Neural cell (in vitro differentiated cells): Measurements from ENCODE around the gene TUBB2A. TPM values are rescaled to one million over a fixed set of nuclear protein-coding genes. Genes with fewer than 3 reads are reported as not detected.

Experiments
- H2AFZ ChIP-seq: fragments of 200-600, 300-800 bp; sonication (generic), shearing (Covaris generic); 2 replicates; pipeline ENCODE4 v1.6.0; 2014; ENCODE audit warnings: low read depth, mild to moderate bottlenecking, antibody characterized with exemption, low read length, moderate library complexity
- H3F3A ChIP-seq: fragments of 200-600 bp; shearing (Covaris generic); 2 replicates; pipeline ENCODE4 v1.6.1; 2016; ENCODE audit warnings: mild to moderate bottlenecking, moderate library complexity, mixed read lengths, antibody characterized with exemption, low read length; ENCODE audit not compliant: insufficient read depth, poor library complexity, severe bottlenecking
- H3K27ac ChIP-seq: fragments of 200-600, 300-800 bp; sonication (generic), shearing (Covaris generic); 2 replicates; pipeline ENCODE4 v1.5.1; 2014; ENCODE audit warnings: mild to moderate bottlenecking, low read length, moderate library complexity
- H3K27me3 ChIP-seq: fragments of 300-800, 200-600 bp; sonication (generic), shearing (Covaris generic); 2 replicates; pipeline ENCODE4 v1.6.0; 2014; ENCODE audit warnings: mild to moderate bottlenecking, low read depth, low read length, moderate library complexity; ENCODE audit not compliant: insufficient read depth
- H3K36me3 ChIP-seq: fragments of 300-800, 200-600 bp; sonication (generic), shearing (Covaris generic); 2 replicates; pipeline ENCODE4 v1.5.1; 2014; ENCODE audit warnings: mild to moderate bottlenecking, antibody characterized with exemption, low read length, moderate library complexity; ENCODE audit not compliant: insufficient read depth
- H3K4me2 ChIP-seq: fragments of 300-800, 200-600 bp; sonication (generic), shearing (Covaris generic); 2 replicates; pipeline ENCODE4 v1.6.0; 2014; ENCODE audit warnings: mild to moderate bottlenecking, low read length
- H3K4me3 ChIP-seq: fragments of 300-800, 200-600 bp; sonication (generic), shearing (Covaris generic); 2 replicates; pipeline ENCODE4 v1.5.1; 2014; ENCODE audit warnings: mild to moderate bottlenecking, low read length, moderate library complexity
- H3K79me2 ChIP-seq: fragments of 200-600 bp; shearing (Covaris generic); replicated peaks from 2 replicates; pipeline ENCODE4 v1.6.0; 2014; ENCODE audit warnings: mild to moderate bottlenecking, low read length, moderate library complexity; ENCODE audit not compliant: insufficient read depth
- H3K9ac ChIP-seq: fragments of 300-800, 200-600 bp; sonication (generic), shearing (Covaris generic); 2 replicates; pipeline ENCODE4 v1.6.1; 2016; ENCODE audit warnings: mild to moderate bottlenecking, low read length, mixed read lengths
- H3K9me2 ChIP-seq: fragments of 200-600 bp; shearing (Covaris generic); 2 replicates; pipeline ENCODE4 v1.6.1; 2016; ENCODE audit warnings: mild to moderate bottlenecking, low read length, mixed read lengths; ENCODE audit not compliant: insufficient read depth
- H3K9me3 ChIP-seq: fragments of 200-600, 300-800 bp; sonication (generic), shearing (Covaris generic); 2 replicates; pipeline ENCODE4 v1.6.1; 2016; ENCODE audit warnings: mild to moderate bottlenecking, mixed run types, low read length, moderate library complexity, mixed read lengths
- H4K20me1 ChIP-seq: fragments of 200-600 bp; shearing (Covaris generic); 2 replicates; pipeline ENCODE4 v1.6.1; 2016; ENCODE audit warnings: mild to moderate bottlenecking, mixed run types; ENCODE audit not compliant: insufficient read depth
- CTCF ChIP-seq: fragments of 450-650 bp; IDR thresholded peaks from 2 replicates; pipeline ENCODE4 v1.5.1; 2014; ENCODE audit warnings: antibody characterized with exemption, mild to moderate bottlenecking, moderate library complexity; ENCODE audit not compliant: poor library complexity, severe bottlenecking
- EP300 ChIP-seq: fragments of 450-650 bp; conservative IDR thresholded peaks from 2 replicates; pipeline ENCODE4 v1.6.1; 2014; ENCODE audit warnings: antibody characterized with exemption, mild to moderate bottlenecking, moderate library complexity; ENCODE audit not compliant: poor library complexity, severe bottlenecking
- EZH2 ChIP-seq: fragments of 200-600, 300-800 bp; shearing (Covaris generic), sonication (generic); IDR thresholded peaks from 2 replicates; pipeline ENCODE4 v1.6.1; 2014; ENCODE audit warnings: antibody characterized with exemption, low read length, borderline replicate concordance, mild to moderate bottlenecking; ENCODE audit not compliant: insufficient read depth, poor library complexity, severe bottlenecking
- MXI1 ChIP-seq: fragments of 450-650 bp; conservative IDR thresholded peaks from 2 replicates; pipeline ENCODE4 v1.6.1; 2014; ENCODE audit warnings: antibody characterized with exemption, mild to moderate bottlenecking; ENCODE audit not compliant: poor library complexity, severe bottlenecking
- POLR2AphosphoS5 ChIP-seq: IDR thresholded peaks from 2 replicates; pipeline ENCODE4 v1.6.1; 2012
- RAD21 ChIP-seq: fragments of 450-650 bp; conservative IDR thresholded peaks from 2 replicates; pipeline ENCODE4 v1.6.1; 2014; ENCODE audit warnings: antibody characterized with exemption, mild to moderate bottlenecking, moderate library complexity
- REST ChIP-seq: IDR thresholded peaks from 2 replicates; pipeline ENCODE4 v1.6.1; 2012; ENCODE audit warnings: borderline replicate concordance
- SMC3 ChIP-seq: fragments of 450-650 bp; conservative IDR thresholded peaks from 2 replicates; pipeline ENCODE4 v1.6.1; 2014; ENCODE audit warnings: antibody characterized with exemption, mild to moderate bottlenecking, moderate library complexity; ENCODE audit not compliant: poor library complexity
- TAF1 ChIP-seq: IDR thresholded peaks from 2 replicates; pipeline ENCODE4 v1.6.1; 2012; ENCODE audit warnings: low read depth
- polyA plus RNA-seq: library from polyadenylated mRNA; depleted of rRNA; stranded (reverse); fragments of >200 nt; gene quantifications from 2 replicates; pipeline ENCODE4 v1.2.3, GENCODE V29; 2014

Gene TUBB2A
- polyA plus RNA-seq, 1 donor from 2014 or later = 1,088 TPM

GRCh38 chr6:3114377-3114776, 43.0 kb downstream of the TUBB2A start:
- no peak overlapping the region for H3K4me2 ChIP-seq
- no peak overlapping the region for H3K27ac ChIP-seq
- H3K9me2 ChIP-seq = no peaks in the 10 kb centered on the region
- H4K20me1 ChIP-seq = no peaks in the 10 kb centered on the region
- H3K79me2 ChIP-seq = peaks cover 6% of the 10 kb centered on the region
- no peak for TF ChIP-seq CTCF
- TF ChIP-seq EP300 = no peak
- no peak for TF ChIP-seq MXI1
- TF ChIP-seq REST = no peak
- TF ChIP-seq RAD21 = no peak
- TF ChIP-seq POLR2AphosphoS5 = no peak
- no peak for TF ChIP-seq TAF1
- TF ChIP-seq SMC3 = no peak
- TF ChIP-seq EZH2 = no peak
- H3K36me3 ChIP-seq = no peaks in the 10 kb centered on the region
- no peaks in the 10 kb centered on the region for H3K27me3 ChIP-seq
- no peak overlapping the region for H2AFZ ChIP-seq
- no peak overlapping the region for H3K9ac ChIP-seq
- H3F3A ChIP-seq = no peaks in the 10 kb centered on the region
- no peaks in the 10 kb centered on the region for H3K9me3 ChIP-seq
- H3K4me3 ChIP-seq = no peak overlapping the region

- no peak overlapping the region for H3K27ac ChIP-seq
- no peak overlapping the region for H3K4me2 ChIP-seq
- no peaks in the 10 kb centered on the region for H4K20me1 ChIP-seq
- no peak overlapping the region for H3K4me3 ChIP-seq
- TF ChIP-seq POLR2AphosphoS5 (no peak), CTCF (no peak), MXI1 (no peak), RAD21 (no peak), REST (no peak), SMC3 (no peak), TAF1 (no peak), EP300 (no peak), EZH2 (no peak)
- H3K9me2 ChIP-seq = no peaks in the 10 kb centered on the region
- H3F3A ChIP-seq = no peaks in the 10 kb centered on the region
- no peak overlapping the region for H2AFZ ChIP-seq
- H3K9me3 ChIP-seq = no peaks in the 10 kb centered on the region
- no peaks in the 10 kb centered on the region for H3K27me3 ChIP-seq
- H3K36me3 ChIP-seq = no peaks in the 10 kb centered on the region
- H3K9ac ChIP-seq = no peak overlapping the region
- no peaks in the 10 kb centered on the region for H3K79me2 ChIP-seq
Measured at GRCh38 chr6:3109761-3110160, 47.6 kb downstream of the TUBB2A start.
